ENCODE results near the gene MCC.

DNA sequence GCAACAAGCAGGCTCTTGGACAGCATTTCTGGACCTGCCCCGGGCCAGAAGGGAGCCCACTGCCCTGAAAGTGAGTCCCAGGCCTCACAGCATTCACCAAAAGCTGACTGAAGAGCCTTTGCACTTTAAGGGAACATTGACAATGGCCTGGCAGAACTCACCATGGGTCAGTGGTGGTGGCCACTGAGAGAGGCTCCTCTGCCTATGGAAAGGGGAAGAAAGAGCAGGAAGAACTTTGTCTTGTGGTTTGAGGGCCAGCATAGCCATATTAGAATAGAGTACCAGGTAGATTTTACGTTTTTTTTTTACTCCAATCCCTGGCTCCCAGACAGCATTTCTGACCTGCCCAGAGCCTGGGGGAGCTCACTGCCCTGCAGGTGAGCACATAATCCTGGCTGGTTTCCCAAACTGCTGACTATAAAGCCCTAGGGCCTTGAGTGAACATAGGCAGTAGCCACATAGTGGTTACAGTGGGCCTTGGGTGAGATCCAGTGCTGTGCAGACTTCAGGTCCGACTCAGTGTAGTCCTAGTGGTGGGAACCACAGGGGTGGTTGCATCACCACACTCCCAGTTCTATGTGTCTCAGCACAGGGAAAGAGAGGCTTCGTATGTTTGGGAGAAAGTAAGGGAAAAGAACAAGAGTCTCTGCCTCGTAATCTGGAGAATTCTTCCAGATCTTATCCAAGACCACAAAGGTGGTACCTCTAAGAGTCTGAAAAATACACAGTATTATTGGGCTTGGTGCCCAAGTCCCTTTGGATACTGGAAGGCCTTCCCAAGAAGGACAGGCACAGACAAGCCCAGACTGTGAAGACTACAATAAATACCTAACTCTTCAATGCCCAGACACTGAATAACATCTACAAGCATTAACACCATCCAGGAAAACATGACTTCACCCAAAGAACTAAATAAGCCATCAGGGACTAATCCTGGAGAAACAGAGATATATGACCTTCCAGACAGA lies 143.0 kb downstream of the MCC start:
- TF ChIP-seq CTCF (IDR thresholded peaks at IDR 0.05) = no peak
- no peak for TF ChIP-seq POLR2A (IDR thresholded peaks at IDR 0.05)

All from thyroid gland (tissue), 4 donors.